ENCODE results near the gene TWSG1.
"Not testable (repeated sequence)": the region's sequence is repeated elsewhere in the genome, so short reads cannot be mapped to it uniquely, and the experiment has no call there.

Gene TWSG1

GRCh38 chr18:9450920-9451319 lies 116.3 kb downstream of the TWSG1 start:
- not testable (repeated sequence) for DNase-seq
